Activated CD8-positive, alpha-beta memory T cell treated with anti-CD3 and anti-CD28 coated beads for 4 hours (primary cell): ENCODE results near the gene BNIPL.
A peak's percentile ranks its signal among the peaks of the same experiment; 100 is the strongest.

ENCODE experiments used
- DNase-seq, 2 donors: peaks; one replicate each; pipeline ENCODE4 v3.0.0-alpha.2; 2020; ENCODE audit warnings: low read depth in 2 of 2

The BNIPL gene

GRCh38 chr1:151036356-151036755, at the start of gene BNIPL:
Gene BNIPL, plus strand, starts transcription at chr1:151036586. Its CDS starts 140 bp downstream, at chr1:151036726.
- no peak for DNase-seq

GRCh38 chr1:150987924-150988323, 48.5 kb upstream of the BNIPL start:
- DNase-seq: no peak

- no peak for DNase-seq
These were observed 43.8 kb upstream of the BNIPL start for GRCh38 chr1:150992626-150993025.

GRCh38 chr1:150994248-150994647, 42.1 kb upstream of the BNIPL start:
- no peak for DNase-seq

GRCh38 chr1:150995460-150995859, 40.9 kb upstream of the BNIPL start:
- no peak for DNase-seq

- no peak for DNase-seq
These were observed 40.5 kb upstream of the BNIPL start for GRCh38 chr1:150995896-150996295.

- no peak for DNase-seq
These were observed 39.1 kb upstream of the BNIPL start for GRCh38 chr1:150997126-150997872.

GRCh38 chr1:150997949-150998348, 38.4 kb upstream of the BNIPL start:
- DNase-seq: no peak

GRCh38 chr1:150999051-150999674, 37.2 kb upstream of the BNIPL start:
- no peak for DNase-seq

- DNase-seq: no peak
These were observed 36.5 kb upstream of the BNIPL start for GRCh38 chr1:150999926-151000325.

GRCh38 chr1:151000408-151000807, 36.0 kb upstream of the BNIPL start:
- no peak for DNase-seq

GRCh38 chr1:151001602-151002001, 34.8 kb upstream of the BNIPL start:
- DNase-seq: no peak

- DNase-seq: no peak
These were observed 34.3 kb upstream of the BNIPL start for GRCh38 chr1:151002051-151002450.

GRCh38 chr1:151002611-151003010, 33.8 kb upstream of the BNIPL start:
- no peak for DNase-seq

- no peak for DNase-seq
These were observed 33.2 kb upstream of the BNIPL start for GRCh38 chr1:151003180-151003579.

GRCh38 chr1:151005729-151006319, 30.6 kb upstream of the BNIPL start:
- no peak for DNase-seq

GRCh38 chr1:151006327-151007052, 29.9 kb upstream of the BNIPL start, which contains the start of gene MINDY1:
Gene MINDY1, minus strand, starts transcription at chr1:151006902. Its CDS starts 4,285 bp downstream, at chr1:151002617.
- DNase-seq: no peak

- no peak for DNase-seq
These were observed 28.5 kb upstream of the BNIPL start for GRCh38 chr1:151007853-151008243.

GRCh38 chr1:151008244-151009205, 27.9 kb upstream of the BNIPL start, which contains the start of gene PRUNE1:
Gene PRUNE1, plus strand, starts transcription at chr1:151008449. Its CDS starts 184 bp downstream, at chr1:151008633.
- peak; percentile 88 to 89 for DNase-seq

- DNase-seq: no peak
These were observed 27.2 kb upstream of the BNIPL start for GRCh38 chr1:151009206-151009587.
